Measurements from ENCODE around the gene FGD5.
"Not testable (repeated sequence)": the region's sequence is repeated elsewhere in the genome, so short reads cannot be mapped to it uniquely, and the experiment has no call there.

- TF ChIP-seq, protein P1, sequence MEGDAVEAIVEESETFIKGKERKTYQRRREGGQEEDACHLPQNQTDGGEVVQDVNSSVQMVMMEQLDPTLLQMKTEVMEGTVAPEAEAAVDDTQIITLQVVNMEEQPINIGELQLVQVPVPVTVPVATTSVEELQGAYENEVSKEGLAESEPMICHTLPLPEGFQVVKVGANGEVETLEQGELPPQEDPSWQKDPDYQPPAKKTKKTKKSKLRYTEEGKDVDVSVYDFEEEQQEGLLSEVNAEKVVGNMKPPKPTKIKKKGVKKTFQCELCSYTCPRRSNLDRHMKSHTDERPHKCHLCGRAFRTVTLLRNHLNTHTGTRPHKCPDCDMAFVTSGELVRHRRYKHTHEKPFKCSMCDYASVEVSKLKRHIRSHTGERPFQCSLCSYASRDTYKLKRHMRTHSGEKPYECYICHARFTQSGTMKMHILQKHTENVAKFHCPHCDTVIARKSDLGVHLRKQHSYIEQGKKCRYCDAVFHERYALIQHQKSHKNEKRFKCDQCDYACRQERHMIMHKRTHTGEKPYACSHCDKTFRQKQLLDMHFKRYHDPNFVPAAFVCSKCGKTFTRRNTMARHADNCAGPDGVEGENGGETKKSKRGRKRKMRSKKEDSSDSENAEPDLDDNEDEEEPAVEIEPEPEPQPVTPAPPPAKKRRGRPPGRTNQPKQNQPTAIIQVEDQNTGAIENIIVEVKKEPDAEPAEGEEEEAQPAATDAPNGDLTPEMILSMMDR (IDR thresholded peaks at IDR 0.05; ENCODE audit: low read length), result not testable (repeated sequence)
- TF ChIP-seq EZH2 (IDR thresholded peaks at IDR 0.05; ENCODE audit: borderline replicate concordance, low read length), result not testable (repeated sequence)
Measured at GRCh38 chr3:14809611-14810010, 9.2 kb upstream of the FGD5 start.
